IMR-90 (cell line): ENCODE data around the gene SAA1. TPM values are rescaled to one million over a fixed set of nuclear protein-coding genes. Genes with fewer than 3 reads are reported as not detected.

Source experiments
- ATAC-seq: fragments of 200-7000 bp; cut with Tn5 transposase; 2 replicates; pipeline ENCODE4 v1.9.1; 2020; ENCODE audit warnings: low read depth, mild to moderate bottlenecking, moderate library complexity
- BruUV-seq: library from RNA; stranded (reverse); fragments of 400-500 nt; replicated peaks from 2 replicates; lab custom pipeline; 2021; lab: Mats Ljungman, UMichigan
- CTCF ChIA-PET: fragments of 300-600 bp; formaldehyde crosslinking; extraction: SDS; loops from one replicate; lab custom pipeline; 2021; ENCODE audit warnings: antibody characterized with exemption; lab: Yijun Ruan, JAX
- POLR2A ChIA-PET: fragments of 300-600 bp; sonication (Branson Sonifier 250); formaldehyde crosslinking; loops from one replicate; lab custom pipeline; 2022; ENCODE audit warnings: antibody characterized with exemption; ENCODE audit not compliant: unreplicated experiment; lab: Charles Lee
- DNase-seq: peaks from one replicate; pipeline ENCODE4 v3.0.0; 2013
- H2AFZ ChIP-seq: replicated peaks from 2 replicates; pipeline ENCODE3; 2013; ENCODE audit warnings: low read length, mild to moderate bottlenecking; ENCODE audit not compliant: poor library complexity
- H2AK5ac ChIP-seq: 2 replicates; pipeline ENCODE4 v1.6.1; 2013; ENCODE audit warnings: low read depth, low read length, inconsistent platforms
- H2AK9ac ChIP-seq: replicated peaks from 2 replicates; pipeline ENCODE3; 2013; ENCODE audit warnings: mild to moderate bottlenecking, low read depth, low read length, moderate library complexity; ENCODE audit not compliant: poor library complexity
- H2BK120ac ChIP-seq: 2 replicates; pipeline ENCODE4 v1.6.1; 2013; ENCODE audit warnings: low read depth, low read length, inconsistent platforms
- H2BK15ac ChIP-seq: 3 replicates; pipeline ENCODE4 v1.6.1; 2013; ENCODE audit warnings: low read depth, low read length, inconsistent platforms
- H2BK20ac ChIP-seq: 2 replicates; pipeline ENCODE4 v1.6.1; 2013; ENCODE audit warnings: low read depth, mild to moderate bottlenecking, inconsistent platforms, low read length, moderate library complexity
- H2BK5ac ChIP-seq: 2 replicates; pipeline ENCODE4 v1.6.1; 2013; ENCODE audit warnings: mild to moderate bottlenecking, low read depth, low read length, inconsistent platforms; ENCODE audit not compliant: poor library complexity, severe bottlenecking
- H3K14ac ChIP-seq: replicated peaks from 2 replicates; pipeline ENCODE4 v1.6.1; 2013; ENCODE audit warnings: low read depth, low read length, inconsistent platforms
- H3K18ac ChIP-seq: 2 replicates; pipeline ENCODE4 v1.6.1; 2013; ENCODE audit warnings: low read depth, low read length, control low read depth
- H3K23ac ChIP-seq: 2 replicates; pipeline ENCODE4 v1.6.1; 2013; ENCODE audit warnings: low read depth, low read length, inconsistent platforms
- H3K27ac ChIP-seq: 2 replicates; pipeline ENCODE4 v1.5.1; 2013; ENCODE audit warnings: mild to moderate bottlenecking, control low read depth, low read length; ENCODE audit not compliant: insufficient read depth
- H3K27me3 ChIP-seq: 2 replicates; pipeline ENCODE4 v1.6.1; 2013; ENCODE audit warnings: low read length; ENCODE audit not compliant: control insufficient read depth, insufficient read depth
- H3K36me3 ChIP-seq: 2 replicates; pipeline ENCODE4 v1.6.1; 2013; ENCODE audit warnings: low read length, mixed read lengths; ENCODE audit not compliant: control insufficient read depth, insufficient read depth
- H3K4ac ChIP-seq: 2 replicates; pipeline ENCODE4 v1.6.1; 2013; ENCODE audit warnings: low read depth, low read length, inconsistent platforms
- H3K4me1 ChIP-seq: 2 replicates; pipeline ENCODE4 v1.6.1; 2013; ENCODE audit warnings: low read length, mixed read lengths; ENCODE audit not compliant: control insufficient read depth, insufficient read depth
- H3K4me2 ChIP-seq: 2 replicates; pipeline ENCODE4 v1.6.1; 2013; ENCODE audit warnings: low read depth, mild to moderate bottlenecking, control low read depth, low read length, moderate library complexity
- H3K4me3 ChIP-seq: 2 replicates; pipeline ENCODE4 v1.5.1; 2013; ENCODE audit warnings: low read depth, mild to moderate bottlenecking, control low read depth, low read length, moderate library complexity; ENCODE audit not compliant: insufficient read depth
- H3K56ac ChIP-seq: 2 replicates; pipeline ENCODE4 v1.6.1; 2013; ENCODE audit warnings: low read length, inconsistent platforms; ENCODE audit not compliant: insufficient read depth; ENCODE audit errors: extremely low read depth
- H3K79me1 ChIP-seq, 2 experiments: 2 replicates each; pipeline ENCODE4 v1.6.1; 2013; ENCODE audit warnings: low read length in 2 of 2, inconsistent platforms in 1 of 2, low read depth in 1 of 2
- H3K9ac ChIP-seq: 2 replicates; pipeline ENCODE4 v1.6.1; 2013; ENCODE audit warnings: low read depth, low read length, control low read depth
- H3K9me1 ChIP-seq: 2 replicates; pipeline ENCODE4 v1.6.1; 2013; ENCODE audit warnings: low read length, inconsistent platforms; ENCODE audit not compliant: insufficient read depth
- H3K9me3 ChIP-seq: 2 replicates; pipeline ENCODE4 v1.6.1; 2013; ENCODE audit warnings: low read length; ENCODE audit not compliant: control insufficient read depth, insufficient read depth
- H4K20me1 ChIP-seq: 2 replicates; pipeline ENCODE4 v1.6.1; 2013; ENCODE audit warnings: low read length, inconsistent platforms; ENCODE audit not compliant: insufficient read depth
- H4K5ac ChIP-seq: 2 replicates; pipeline ENCODE4 v1.6.1; 2013; ENCODE audit warnings: mild to moderate bottlenecking, low read depth, low read length, control low read depth
- H4K8ac ChIP-seq, 2 experiments: 2 replicates each; pipeline ENCODE4 v1.6.1; 2013; ENCODE audit warnings: low read depth in 2 of 2, low read length in 2 of 2, control low read depth in 1 of 2, inconsistent platforms in 1 of 2
- H4K91ac ChIP-seq: 2 replicates; pipeline ENCODE4 v1.6.1; 2013; ENCODE audit warnings: low read depth, low read length, inconsistent platforms; ENCODE audit not compliant: insufficient read depth
- BHLHE40 ChIP-seq: fragments of 150-350 bp; IDR thresholded peaks from 2 replicates; pipeline ENCODE4 v1.6.1; 2016; ENCODE audit warnings: mild to moderate bottlenecking, low read depth, low read length
- CEBPB ChIP-seq: IDR thresholded peaks from 2 replicates; pipeline ENCODE4 v1.6.1; 2012; ENCODE audit warnings: low read depth, low read length, improper control_type of control experiment
- CHD1 ChIP-seq: IDR thresholded peaks from 2 replicates; pipeline ENCODE4 v1.6.1; 2012; ENCODE audit warnings: low read depth, low read length, improper control_type of control experiment
- FOS ChIP-seq: fragments of 150-350 bp; IDR thresholded peaks from 2 replicates; pipeline ENCODE4 v1.6.1; 2016; ENCODE audit warnings: low read depth, low read length
- MAFK ChIP-seq: IDR thresholded peaks from 2 replicates; pipeline ENCODE4 v1.6.1; 2012; ENCODE audit warnings: low read depth, low read length, improper control_type of control experiment
- MAZ ChIP-seq: IDR thresholded peaks from 2 replicates; pipeline ENCODE4 v1.6.1; 2012; ENCODE audit warnings: low read depth, mild to moderate bottlenecking, low read length, improper control_type of control experiment, moderate library complexity, borderline replicate concordance
- RAD21 ChIP-seq: IDR thresholded peaks from 2 replicates; pipeline ENCODE4 v1.6.1; 2012; ENCODE audit warnings: low read length, improper control_type of control experiment
- RFX5 ChIP-seq: IDR thresholded peaks from 2 replicates; pipeline ENCODE4 v1.8.0; 2012; ENCODE audit warnings: low read depth, mild to moderate bottlenecking, low read length, moderate library complexity
- SMC3 ChIP-seq: fragments of 150-350 bp; IDR thresholded peaks from 2 replicates; pipeline ENCODE4 v1.6.1; 2016; ENCODE audit warnings: low read depth, mild to moderate bottlenecking, antibody characterized with exemption, low read length, moderate library complexity
- WGBS, 2 experiments: methylation state at CpG; one replicate each; pipeline versions ENCODE4 v1.1.5 to v1.1.7; 2013; ENCODE audit warnings: missing lambda C conversion rate in 2 of 2; ENCODE audit not compliant: insufficient read length in 1 of 2; ENCODE audit errors: extremely low coverage in 2 of 2; 5-methylcytosine and 5-hydroxymethylcytosine counted together
- dilution Hi-C: fragments of 300-500 bp; cut with HindIII; formaldehyde crosslinking; loops from one replicate; pipeline ENCODE4 v1.14.3; 2018; ENCODE audit warnings: low sequenced_read_pairs; ENCODE audit not compliant: unreplicated experiment
- in situ Hi-C: fragments of 300-500 bp; cut with MboI; formaldehyde crosslinking; loops from 3 replicates; pipeline ENCODE4 v1.14.3; 2019; ENCODE audit warnings: low sequenced_read_pairs, inconsistent platforms, mixed read lengths
- intact Hi-C: fragments of 100-400 bp; cut with micrococcal nuclease; formaldehyde crosslinking; loops from 2 replicates; pipeline ENCODE4 v1.10.0; 2022
- polyA plus RNA-seq, 3 experiments: library from polyadenylated mRNA; depleted of rRNA; stranded (reverse); fragments of >200 nt; gene quantifications; 2 replicates each; pipeline ENCODE4 v1.2.3, GENCODE V29; 2012; ENCODE audit warnings: low replicate concordance in 1 of 3
- total RNA-seq: library from RNA; depleted of rRNA; stranded (reverse); fragments of >200 nt; gene quantifications from 2 replicates; pipeline ENCODE4 v1.2.3, GENCODE V29; 2012
- TF ChIP-seq, protein P1 (sequence below): fragments of 150-350 bp; IDR thresholded peaks from 2 replicates; pipeline ENCODE4 v1.6.1; 2017; ENCODE audit warnings: mild to moderate bottlenecking, antibody characterized with exemption, low read length, low read depth
- TF ChIP-seq, protein P2 (sequence below): conservative IDR thresholded peaks from 2 replicates; pipeline ENCODE4 v1.5.1; 2012; ENCODE audit warnings: mild to moderate bottlenecking, low read depth, low read length, improper control_type of control experiment

The SAA1 gene
- total and polyA plus RNA-seq, 2 of the 4 experiments (the other 2 are of a cell fraction), result not detected

DNA sequence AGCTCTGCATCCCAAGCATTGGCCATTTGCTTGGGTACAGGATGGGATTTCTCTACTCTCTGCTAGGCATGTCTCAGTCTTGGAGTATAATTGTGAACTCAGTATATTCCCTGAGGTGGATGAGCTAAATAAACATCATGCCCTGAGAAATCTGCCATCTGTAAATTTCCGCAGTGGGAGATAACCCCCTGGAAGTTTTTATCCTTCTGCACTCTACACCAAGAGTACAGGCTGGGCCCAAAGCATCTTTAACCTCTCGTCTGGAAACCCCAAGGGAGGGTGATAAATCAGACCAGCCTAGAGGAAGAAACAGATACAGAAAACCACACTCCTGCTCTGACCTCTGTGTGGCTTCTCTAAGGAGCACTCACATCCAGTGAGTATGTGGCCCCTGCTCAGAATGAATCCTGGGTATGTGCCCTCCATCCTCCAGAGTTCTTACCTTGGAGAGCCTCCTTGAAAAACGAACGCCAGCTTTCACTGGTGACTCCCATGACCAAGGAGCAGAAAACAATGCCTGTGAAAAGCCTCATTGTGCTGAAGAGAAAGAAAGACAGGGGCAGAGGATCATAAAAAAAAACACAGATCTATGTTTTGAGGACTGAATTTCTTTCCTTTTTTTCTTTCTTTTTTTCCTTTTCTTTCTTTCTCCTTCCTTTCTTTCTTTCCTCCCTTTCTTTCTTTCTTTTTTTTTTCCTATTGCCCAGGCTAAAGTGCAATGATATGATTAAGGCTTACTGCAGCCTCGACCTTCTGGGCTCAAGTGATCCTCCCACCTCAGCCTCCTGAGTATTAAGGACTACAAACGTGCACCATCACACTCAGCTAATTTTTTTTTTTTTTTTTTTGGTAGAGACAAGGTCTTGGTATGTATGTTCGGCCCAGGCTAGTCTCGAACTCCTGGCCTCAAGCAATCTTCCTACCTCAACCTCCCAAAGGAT is 30.4 kb upstream of the SAA1 start:
- Histone ChIP-seq H3K36me3 (no peaks in the 10 kb centered on the region), H3K4ac (no peak overlapping the region), H4K91ac (no peak overlapping the region), H3K56ac (no peak overlapping the region), H2AK5ac (no peak overlapping the region), H4K5ac (no peak overlapping the region), H2BK120ac (no peak overlapping the region), H3K9me1 (no peaks in the 10 kb centered on the region), H3K4me3 (no peak overlapping the region), H3K23ac (no peak overlapping the region), H4K8ac (no peak overlapping the region), H3K18ac (no peak overlapping the region), H3K9me3 (no peaks in the 10 kb centered on the region), H3K14ac (no peak overlapping the region), H4K20me1 (no peaks in the 10 kb centered on the region), H3K4me1 (no peaks in the 10 kb centered on the region), H3K27me3 (peaks cover 7% of the 10 kb centered on the region), H3K4me2 (no peak overlapping the region), H3K9ac (no peak overlapping the region), H3K27ac (no peak overlapping the region), H3K79me1 (no peaks in the 10 kb centered on the region), H2BK15ac (no peak overlapping the region), H2AK9ac (no peak overlapping the region), H2BK20ac (no peak overlapping the region), H2BK5ac (no peak overlapping the region), H2AFZ (no peak overlapping the region)
- intact Hi-C loops (no loop called here), in situ Hi-C loops (no loop called here), dilution Hi-C loops (no loop called here)
- POLR2A ChIA-PET, result no interaction called here
- no peak for DNase-seq
- no CpG with 5 or more reads among the region's 8 CpGs for WGBS, 2 experiments
- no peak for ATAC-seq
- BruUV-seq, result no TSS peak
- CTCF ChIA-PET, result interaction anchor here (0.8 to 1.0 kb wide), 2 partner anchors 8 to 46 kb away, joined by 3 to 8 read pairs; no protein-coding TSS in a partner anchor
- no peak for TF ChIP-seq MAFK
- TF ChIP-seq, protein P1, sequence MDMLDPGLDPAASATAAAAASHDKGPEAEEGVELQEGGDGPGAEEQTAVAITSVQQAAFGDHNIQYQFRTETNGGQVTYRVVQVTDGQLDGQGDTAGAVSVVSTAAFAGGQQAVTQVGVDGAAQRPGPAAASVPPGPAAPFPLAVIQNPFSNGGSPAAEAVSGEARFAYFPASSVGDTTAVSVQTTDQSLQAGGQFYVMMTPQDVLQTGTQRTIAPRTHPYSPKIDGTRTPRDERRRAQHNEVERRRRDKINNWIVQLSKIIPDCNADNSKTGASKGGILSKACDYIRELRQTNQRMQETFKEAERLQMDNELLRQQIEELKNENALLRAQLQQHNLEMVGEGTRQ, result no peak
- no peak for TF ChIP-seq FOS
- TF ChIP-seq MAZ, result no peak
- TF ChIP-seq BHLHE40, result no peak
- TF ChIP-seq, protein P2, sequence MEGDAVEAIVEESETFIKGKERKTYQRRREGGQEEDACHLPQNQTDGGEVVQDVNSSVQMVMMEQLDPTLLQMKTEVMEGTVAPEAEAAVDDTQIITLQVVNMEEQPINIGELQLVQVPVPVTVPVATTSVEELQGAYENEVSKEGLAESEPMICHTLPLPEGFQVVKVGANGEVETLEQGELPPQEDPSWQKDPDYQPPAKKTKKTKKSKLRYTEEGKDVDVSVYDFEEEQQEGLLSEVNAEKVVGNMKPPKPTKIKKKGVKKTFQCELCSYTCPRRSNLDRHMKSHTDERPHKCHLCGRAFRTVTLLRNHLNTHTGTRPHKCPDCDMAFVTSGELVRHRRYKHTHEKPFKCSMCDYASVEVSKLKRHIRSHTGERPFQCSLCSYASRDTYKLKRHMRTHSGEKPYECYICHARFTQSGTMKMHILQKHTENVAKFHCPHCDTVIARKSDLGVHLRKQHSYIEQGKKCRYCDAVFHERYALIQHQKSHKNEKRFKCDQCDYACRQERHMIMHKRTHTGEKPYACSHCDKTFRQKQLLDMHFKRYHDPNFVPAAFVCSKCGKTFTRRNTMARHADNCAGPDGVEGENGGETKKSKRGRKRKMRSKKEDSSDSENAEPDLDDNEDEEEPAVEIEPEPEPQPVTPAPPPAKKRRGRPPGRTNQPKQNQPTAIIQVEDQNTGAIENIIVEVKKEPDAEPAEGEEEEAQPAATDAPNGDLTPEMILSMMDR, result no peak
- TF ChIP-seq SMC3, result no peak
- no peak for TF ChIP-seq CEBPB
- TF ChIP-seq RFX5, result no peak
- TF ChIP-seq RAD21, result no peak
- TF ChIP-seq CHD1, result no peak
